GM18508 (cell line): ENCODE measurements around the gene PRKCQ.

Experiments
- ATAC-seq: cut with Tn5 transposase; IDR thresholded peaks from one replicate; pipeline ENCODE4 v1.9.1; 2021; ENCODE audit warnings: moderate number of reproducible peaks; ENCODE audit not compliant: insufficient read depth, unreplicated experiment

The PRKCQ gene

GRCh38 chr10:6570893-6571292, 9.2 kb downstream of the PRKCQ start:
- no peak for ATAC-seq

GRCh38 chr10:6569259-6569658, 10.8 kb downstream of the PRKCQ start:
- no peak for ATAC-seq

GRCh38 chr10:6567884-6568283, 12.2 kb downstream of the PRKCQ start:
- no peak for ATAC-seq

- ATAC-seq: no peak
Observed at GRCh38 chr10:6567203-6567703, 12.8 kb downstream of the PRKCQ start.

- ATAC-seq: no peak
Observed at GRCh38 chr10:6565588-6565987, 14.5 kb downstream of the PRKCQ start.

GRCh38 chr10:6564367-6564766, 15.7 kb downstream of the PRKCQ start:
- no peak for ATAC-seq

- no peak for ATAC-seq
Observed at GRCh38 chr10:6563731-6564130, 16.3 kb downstream of the PRKCQ start.

GRCh38 chr10:6563075-6563474, 17.0 kb downstream of the PRKCQ start:
- no peak for ATAC-seq

GRCh38 chr10:6562221-6562620, 17.9 kb downstream of the PRKCQ start:
- no peak for ATAC-seq

GRCh38 chr10:6561552-6561951, 18.5 kb downstream of the PRKCQ start:
- ATAC-seq: no peak

GRCh38 chr10:6558759-6559461, 21.2 kb downstream of the PRKCQ start:
- ATAC-seq: no peak

GRCh38 chr10:6558272-6558671, 21.8 kb downstream of the PRKCQ start:
- no peak for ATAC-seq

- no peak for ATAC-seq
Observed at GRCh38 chr10:6553937-6554336, 26.1 kb downstream of the PRKCQ start.

- ATAC-seq: no peak
Observed at GRCh38 chr10:6543431-6544005, 36.6 kb downstream of the PRKCQ start.

GRCh38 chr10:6542999-6543430, 37.1 kb downstream of the PRKCQ start:
- ATAC-seq: no peak

- ATAC-seq: no peak
Observed at GRCh38 chr10:6539833-6540232, 40.2 kb downstream of the PRKCQ start.

- ATAC-seq: no peak
Observed at GRCh38 chr10:6537770-6538169, 42.3 kb downstream of the PRKCQ start.

GRCh38 chr10:6536102-6536501, 44.0 kb downstream of the PRKCQ start:
- ATAC-seq: no peak

- ATAC-seq: no peak
Observed at GRCh38 chr10:6535156-6535764, 44.8 kb downstream of the PRKCQ start.

- ATAC-seq: no peak
Observed at GRCh38 chr10:6532321-6532720, 47.8 kb downstream of the PRKCQ start.

GRCh38 chr10:6530966-6531365, 49.1 kb downstream of the PRKCQ start:
- no peak for ATAC-seq
